CD4-positive, alpha-beta T cell treated with Interleukin-6 for 4 hours (primary cell): ENCODE measurements around the gene CHN2.

Experiments used
- DNase-seq: peaks from one replicate; pipeline ENCODE4 v3.0.0-alpha.2; 2020; ENCODE audit warnings: mixed read lengths

Gene CHN2

DNA sequence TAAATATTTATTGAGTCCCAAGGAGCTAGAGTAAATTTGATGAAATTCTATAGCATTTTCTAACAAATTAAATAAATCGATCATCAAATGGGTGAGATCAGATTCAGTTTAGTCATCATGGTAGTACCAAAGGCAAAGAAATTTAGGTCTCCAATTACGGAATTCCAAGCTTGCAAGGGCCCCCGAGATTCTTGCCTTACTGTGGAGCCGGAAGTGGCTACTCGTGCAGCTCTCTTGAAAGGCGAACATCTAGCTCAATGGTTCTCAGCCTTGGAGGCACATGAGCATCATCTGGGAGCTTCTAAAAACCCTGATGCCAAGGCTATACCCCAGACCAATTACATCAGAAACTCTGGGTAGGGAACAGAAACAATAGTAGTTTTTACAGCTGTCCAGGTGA lies 251.2 kb downstream of the CHN2 start:
- no peak for DNase-seq

DNA sequence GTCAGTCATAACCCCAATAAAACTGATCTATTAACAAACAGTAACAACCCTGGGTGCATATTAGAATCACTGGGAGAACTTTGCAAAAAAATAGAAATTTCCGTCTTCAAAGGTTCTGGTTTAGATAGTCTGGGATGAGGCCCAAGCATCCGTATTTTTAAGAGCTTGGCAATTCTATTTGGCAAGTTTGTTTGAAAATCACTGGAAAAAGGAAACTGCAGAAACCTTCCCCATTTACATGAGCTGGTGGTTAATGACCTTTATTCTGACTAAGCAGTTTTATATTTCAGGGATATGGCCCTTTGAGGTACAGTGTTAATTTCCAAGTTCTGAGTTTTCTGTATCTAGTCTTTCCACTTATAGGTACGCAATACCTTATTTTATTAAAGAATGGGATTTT lies 253.3 kb downstream of the CHN2 start:
- DNase-seq, result no peak

DNA sequence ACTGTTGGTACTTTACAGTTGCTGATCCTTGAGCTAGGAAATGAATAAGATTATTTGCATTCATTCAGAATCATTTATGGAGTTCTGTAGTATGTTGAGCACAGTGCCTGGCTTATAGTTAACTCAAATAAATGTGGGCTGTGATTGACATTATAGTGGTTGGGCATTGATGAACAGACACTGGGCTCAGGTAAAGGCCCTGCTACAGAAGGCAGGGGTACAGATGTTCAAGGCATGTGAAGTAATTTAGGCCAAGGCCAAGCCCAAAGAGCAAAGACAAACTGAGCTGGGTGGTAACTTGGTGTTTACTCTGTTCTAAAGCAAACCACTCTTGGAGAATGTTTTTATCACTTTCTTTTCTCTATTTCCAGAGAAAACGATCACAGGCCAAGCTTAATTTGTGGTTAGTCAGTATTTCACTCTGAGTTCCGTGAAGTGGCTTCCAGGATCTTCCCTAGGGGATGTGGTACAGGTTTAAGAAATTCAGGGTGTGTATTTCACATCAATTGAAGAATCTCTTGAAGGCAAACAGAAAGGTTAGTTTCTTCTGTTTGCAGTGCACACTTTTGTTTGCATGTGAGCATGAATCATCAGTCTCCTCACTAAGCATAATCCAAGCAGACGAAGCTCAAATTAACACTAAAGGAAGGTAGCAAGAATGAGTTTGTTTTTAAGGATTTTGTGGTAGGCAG lies 255.1 kb downstream of the CHN2 start:
- DNase-seq, result no peak

DNA sequence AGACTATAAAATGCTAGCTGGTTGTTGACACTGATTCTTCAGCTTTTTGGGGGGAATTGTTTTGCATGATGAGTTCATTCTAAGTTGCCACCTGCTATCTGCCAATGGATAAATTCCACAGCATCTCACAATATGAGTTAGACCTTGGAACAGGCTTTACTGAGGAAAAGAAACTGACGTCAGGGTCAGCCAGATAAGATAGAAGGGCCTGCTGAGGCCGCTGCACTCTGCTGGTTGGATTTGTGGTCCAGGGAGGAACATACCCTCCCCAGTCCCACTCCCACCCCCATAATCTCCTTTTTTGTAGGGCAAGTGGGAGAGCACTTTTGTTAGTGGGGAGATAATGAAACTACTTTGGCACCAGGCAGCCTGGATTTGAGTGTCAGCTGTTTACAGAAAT lies 258.4 kb downstream of the CHN2 start:
- no peak for DNase-seq

DNA sequence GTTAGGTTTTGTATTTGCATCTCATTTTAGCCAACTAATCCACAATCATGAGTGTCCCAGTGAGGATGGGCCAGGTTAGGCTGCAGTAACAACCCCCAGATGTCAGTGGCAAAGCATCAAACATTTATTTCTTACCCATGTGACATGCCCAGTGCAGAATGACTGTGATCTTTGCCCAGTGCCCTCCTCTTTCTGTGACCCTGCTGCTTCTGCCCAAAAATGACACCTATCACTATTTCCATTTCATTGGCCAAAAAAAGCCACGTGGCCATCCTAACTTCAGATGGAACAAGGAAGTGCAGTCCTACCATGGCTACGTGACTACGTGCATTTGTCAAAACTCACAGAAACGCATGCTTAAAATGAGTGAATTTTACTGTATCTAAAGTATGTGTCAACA lies 259.9 kb downstream of the CHN2 start:
- DNase-seq, result no peak

DNA sequence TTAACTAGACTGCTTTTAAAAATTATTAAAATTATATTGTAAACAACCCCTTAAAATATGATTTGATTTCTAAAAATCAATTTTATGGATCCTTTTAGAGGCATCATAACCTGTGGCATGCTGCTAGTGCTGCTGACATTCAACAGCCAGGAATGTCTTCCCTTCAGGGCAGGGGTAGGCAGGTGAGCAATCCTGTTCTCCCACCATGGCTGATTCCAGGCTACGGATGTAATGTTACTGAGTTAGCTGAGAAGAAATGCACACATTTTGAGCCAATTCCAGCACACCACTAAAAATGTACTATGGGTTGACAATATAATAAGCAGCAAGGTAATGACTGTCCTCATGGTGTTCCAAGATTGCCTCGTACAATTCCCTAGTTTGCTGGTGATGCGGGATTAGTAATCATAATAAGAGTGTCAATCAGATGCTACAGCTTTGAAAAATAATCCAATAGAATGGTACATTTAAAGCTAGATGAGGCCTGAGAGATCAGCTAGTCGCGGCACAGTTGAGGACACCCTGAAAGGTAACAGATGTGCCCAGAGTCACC lies 260.4 kb downstream of the CHN2 start:
- DNase-seq, result no peak

DNA sequence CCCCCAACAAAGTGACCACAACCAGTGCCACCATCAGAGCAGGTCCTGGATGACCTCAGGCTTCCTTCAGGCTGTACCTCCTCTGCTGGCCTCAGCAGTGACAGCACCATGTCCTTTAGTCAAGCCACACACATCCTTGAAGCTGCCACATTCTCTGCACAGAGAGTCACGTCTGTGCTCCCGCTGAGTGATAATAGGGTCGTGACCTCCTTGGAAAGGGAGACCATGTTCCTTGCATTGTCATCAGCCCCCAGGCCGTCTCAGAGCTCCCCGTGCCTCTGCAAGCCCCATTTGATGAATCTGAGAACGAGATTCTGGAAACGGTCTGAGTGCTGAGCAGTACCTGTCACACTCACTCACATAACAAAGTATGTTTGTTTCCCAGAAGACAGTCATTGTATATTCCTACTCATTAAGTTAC lies 262.6 kb downstream of the CHN2 start:
- DNase-seq, result no peak

DNA sequence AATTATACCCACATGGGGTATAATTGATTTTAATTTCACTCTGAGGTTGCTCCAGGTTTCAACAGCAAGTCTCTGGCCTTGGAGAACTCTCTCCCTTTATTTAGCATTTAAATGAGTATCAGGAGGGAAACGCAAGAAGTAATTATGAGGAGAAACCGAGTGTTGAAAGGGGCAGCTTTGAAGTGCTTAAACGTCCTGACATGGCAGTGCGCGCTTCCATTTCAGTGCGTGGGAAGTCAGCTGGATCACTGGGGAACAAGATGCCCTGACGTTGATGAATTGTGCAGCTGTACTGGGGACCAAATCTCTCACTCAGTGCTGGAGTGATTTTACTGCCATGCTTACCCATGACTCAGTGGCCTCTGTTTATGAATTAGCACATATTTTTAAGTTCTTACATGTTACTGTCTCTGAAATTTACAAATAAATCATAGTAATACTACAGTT lies 263.0 kb downstream of the CHN2 start:
- DNase-seq, result no peak

DNA sequence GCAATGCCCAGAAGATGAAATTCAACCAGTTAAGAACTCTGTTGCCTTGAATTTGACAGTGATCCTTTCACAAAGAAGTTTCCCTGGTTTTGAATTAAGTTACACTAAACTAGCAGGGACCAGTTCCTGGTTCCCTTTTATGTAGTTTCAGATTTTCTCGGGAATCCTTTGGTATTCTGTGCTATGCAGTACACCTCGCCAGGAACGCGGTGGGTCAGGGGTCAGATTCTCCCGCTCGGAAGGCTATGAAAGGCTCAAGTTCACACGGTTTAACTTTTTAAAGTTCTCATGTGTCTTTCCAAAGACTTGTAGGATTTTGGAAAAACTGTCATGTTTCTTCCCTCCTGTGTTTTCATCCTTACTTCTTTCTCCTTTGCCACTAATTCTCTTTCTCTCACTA lies 264.4 kb downstream of the CHN2 start:
- DNase-seq, result no peak

DNA sequence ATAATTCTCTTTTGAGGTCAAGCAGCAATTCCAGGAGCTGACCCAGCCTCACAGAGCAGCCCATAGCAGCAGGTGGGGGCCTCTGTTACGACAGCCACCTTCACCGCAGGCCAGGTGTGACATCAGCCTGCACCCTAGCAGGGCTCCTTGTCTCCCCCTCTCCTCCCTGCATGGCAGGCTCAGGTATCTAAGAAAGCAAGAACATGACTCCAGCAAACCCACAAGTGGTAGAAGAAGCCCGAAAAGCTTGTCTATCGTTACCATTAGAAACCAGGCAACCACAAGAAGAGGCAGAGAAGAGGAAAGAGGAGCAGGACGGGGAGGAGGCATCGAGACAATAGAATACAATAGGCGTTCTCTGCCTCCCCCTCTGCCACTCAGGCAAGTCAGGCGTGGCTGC lies 265.0 kb downstream of the CHN2 start:
- DNase-seq, result no peak

DNA sequence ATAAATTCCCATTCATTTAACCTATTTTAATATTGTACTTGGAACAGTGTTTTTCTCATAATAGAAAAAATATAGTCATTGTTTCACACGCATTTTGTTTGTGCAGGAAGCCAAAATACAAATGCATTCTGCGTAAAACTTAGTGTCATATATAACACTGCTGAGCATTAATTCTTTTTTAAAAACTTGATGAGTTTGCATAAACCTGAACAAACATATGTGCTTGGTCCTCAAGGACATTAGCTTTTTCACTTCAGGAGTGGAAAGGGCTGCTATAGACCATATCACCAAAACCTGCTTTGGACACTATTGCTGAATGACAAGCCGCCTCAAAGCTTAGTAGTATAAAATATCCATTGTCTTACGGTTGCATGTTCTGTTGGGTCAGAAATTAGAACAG lies 267.4 kb downstream of the CHN2 start:
- no peak for DNase-seq

DNA sequence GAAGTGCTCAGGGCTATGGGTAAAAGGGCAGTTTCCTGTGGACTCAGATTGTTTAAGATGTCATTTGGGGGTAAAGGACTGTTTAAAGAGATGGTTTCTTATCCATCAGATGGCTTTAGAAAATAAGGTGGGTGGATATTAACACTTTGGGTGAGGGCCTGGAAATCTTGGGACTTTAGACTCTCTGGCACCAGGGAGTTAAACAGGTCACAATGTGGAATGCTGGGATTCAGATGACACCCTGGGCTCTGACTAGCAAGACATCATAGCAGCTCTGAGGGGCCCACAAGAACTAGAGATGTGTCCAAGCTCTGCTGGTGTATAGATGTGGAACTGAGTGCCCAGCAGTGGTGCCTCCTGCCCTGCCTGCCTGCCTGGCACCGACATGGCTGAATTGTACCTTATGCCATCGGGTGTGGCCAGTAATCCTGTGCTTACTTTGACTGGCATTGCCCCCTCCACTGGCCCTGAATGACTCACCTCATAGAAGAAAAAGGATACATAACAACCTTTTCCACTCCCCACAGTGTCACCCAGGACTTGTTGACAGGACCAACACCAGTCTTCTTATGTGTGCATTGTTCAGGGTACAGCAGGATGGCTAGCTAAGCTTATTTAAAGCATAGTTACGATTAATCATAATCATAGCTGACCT lies 269.1 kb downstream of the CHN2 start:
- no peak for DNase-seq

DNA sequence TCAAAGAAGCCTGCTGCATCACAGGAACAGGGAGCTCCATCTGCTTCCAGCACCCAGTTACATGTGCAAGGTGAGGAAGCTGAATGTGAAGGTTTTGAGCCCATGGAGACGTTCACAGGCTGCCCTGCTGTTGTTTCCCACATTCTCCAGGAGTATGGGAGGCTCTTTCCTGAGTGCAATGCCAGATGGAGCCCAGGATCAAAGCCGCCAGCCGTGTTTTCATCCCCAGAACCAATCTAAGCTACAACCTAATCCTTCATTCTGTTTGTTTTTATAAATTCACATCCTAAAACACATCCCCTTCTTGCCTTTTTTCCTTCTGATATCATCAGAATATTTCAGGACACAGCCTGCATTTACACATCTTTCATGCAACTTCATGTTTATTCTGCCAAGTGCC lies 270.2 kb downstream of the CHN2 start:
- no peak for DNase-seq

DNA sequence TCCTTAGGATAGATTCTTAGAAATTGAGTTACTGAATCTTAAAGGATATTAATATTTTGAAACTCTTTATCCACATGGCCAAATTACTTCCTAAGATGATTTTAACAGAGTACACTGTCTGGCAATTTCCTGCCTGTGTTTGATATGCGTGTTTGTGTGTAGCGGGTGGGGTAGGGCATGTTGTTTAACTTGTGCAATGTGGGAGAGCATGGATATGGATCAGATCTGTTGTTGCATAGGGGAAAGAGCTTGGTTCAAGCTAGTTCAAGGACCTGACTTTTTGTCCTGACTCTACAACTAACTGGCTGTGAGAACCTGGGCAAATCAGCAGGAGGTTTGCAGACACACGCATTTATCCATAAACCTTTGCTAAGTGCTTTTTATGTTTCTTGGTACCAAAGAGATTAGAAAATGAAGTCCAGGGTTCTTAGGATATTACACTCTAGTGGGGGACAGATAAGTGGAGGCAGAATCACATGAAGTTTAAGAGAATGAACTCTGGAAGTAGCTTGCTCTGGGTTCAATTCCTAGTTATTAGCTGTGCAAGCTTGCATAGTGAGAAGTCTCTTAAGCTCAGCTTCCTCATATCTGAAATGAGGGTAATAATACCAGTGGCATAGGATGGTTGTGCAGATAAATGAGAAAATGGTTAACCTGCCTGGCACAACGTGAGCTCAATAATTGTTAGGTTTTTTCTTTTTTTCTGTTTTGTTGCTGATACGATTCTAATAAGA lies 272.8 kb downstream of the CHN2 start:
- no peak for DNase-seq

DNA sequence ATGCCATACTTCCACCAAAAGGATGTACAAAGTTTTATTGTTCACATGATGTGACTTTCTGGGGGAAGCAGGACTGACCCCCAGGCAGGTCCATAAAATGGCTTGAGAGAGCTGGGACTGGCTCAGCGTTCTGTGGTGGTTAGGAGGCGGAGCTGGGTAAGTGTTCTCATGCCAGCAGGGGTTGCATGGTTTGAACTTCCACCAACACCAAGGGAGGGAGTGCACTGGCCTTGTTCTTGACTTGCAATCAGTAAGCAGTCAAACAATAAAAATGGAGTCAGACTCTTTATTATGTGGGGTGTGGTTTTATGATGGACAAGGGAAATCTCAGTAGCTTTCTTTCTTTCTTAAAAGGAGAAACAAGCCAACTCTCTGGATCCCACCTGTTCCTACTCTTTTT lies 273.6 kb downstream of the CHN2 start:
- DNase-seq, result no peak

DNA sequence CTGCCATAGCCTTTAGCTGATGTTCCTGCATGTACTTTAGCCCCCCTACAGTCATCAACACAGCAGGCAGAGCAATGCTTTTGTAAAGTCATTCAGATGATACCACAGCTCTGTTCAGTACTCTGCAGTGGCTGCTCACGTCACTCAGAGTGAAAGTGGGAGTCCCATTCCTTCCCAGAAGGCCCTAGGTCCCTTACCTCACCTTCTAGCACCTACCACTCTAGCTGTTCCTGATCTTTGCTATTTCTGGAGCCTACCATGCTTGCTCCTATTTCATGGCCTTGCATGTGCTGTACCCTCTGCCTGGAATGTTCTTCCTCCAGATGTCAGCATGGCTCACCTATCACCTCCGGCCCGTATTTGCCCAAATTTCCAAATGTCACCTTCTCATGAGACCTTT lies 274.7 kb downstream of the CHN2 start:
- no peak for DNase-seq

DNA sequence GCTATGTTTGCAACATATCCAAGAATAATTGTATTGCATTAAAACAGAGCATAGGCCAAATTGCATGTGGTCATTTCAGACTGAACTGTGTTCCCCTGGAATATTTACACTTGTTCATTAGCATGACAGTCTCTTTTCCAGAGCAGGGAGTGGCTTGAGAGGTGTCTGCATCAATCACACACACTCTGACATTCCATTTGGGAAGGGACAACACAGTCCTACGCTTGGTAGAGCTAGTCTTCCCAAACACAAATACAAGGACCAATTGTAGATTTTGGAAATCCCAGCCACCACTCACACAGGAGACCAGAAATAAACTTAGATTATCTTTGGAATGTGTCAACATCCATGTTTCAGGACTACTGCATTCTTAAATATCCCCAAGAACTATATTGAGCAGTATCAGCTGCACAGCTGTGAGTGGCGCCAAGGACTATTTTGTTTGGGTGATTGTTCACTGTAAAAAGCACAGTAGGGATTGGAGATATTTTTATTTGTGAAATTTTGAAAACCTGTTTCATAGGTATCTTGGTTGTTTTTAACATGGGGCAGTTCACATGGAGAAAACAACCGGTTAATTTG lies 275.5 kb downstream of the CHN2 start:
- DNase-seq, result no peak

DNA sequence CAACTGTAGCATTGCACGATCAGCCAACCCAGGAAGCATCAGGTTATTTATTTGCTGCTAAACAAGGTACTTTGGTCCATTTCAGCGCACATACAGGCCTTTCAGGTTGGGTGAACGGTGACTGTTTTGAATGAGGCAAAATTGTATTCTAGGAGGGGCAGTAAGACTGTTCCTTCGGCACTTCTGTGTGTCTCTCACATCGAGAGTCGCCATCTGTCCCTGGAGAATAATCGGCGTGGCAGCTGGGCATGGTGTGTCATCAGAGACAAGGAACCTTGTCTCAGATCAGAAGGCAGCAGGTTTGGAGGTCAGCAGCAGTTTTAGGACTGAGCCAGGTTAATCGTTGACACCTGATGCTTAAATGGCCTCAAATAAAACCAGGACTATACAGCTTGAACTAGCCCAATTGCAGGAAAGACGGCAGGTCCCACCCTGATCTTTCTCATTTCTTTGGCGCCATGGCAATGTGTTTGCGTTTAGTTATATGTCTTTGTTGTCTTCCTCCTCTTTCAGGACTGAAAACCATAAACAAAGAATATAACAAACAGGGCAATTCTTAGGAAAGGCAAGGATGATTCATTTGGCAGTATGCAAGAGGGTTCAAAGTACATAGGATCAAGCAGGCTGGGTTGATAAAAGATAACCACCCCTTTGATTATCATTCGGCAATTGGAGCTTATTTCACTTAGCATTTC lies 277.0 kb downstream of the CHN2 start:
- DNase-seq, result no peak

DNA sequence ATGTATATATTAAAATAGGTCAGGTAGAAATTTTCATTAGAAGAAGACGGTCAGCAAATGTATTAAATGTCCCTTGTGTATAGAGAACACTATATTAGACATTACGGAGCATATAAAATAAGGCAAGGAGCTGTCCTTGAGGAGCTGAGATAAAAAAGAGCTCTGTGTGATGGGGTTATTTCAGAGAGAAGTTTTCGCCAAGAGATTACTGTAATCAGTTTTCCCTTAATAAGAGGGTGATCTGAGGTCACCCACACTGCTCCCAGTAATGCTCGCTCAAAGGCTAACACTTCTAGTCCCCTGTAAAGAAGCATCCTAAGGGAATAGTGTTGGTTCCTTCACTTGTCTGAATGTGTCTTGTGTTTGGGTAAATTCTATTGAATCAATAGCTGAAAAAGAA lies 282.3 kb downstream of the CHN2 start:
- no peak for DNase-seq

DNA sequence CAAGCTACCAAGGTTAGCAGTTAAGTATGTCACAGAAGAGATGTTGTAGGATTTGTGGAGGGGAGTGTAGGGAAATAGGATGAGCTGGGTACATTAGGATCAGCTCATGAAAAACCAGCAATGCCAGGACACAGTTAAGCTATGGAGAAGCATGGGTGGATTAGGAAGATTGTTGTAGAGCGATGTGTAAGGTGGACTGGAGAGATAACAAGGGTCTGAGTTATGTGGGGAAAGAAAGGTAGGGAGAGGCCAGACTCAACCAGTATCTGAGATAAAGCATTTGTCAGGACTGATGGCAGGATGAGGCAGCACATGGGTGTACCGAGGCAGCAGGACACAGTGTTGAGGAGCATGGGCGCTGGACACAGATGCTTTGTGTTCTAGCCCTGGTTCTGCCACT lies 283.7 kb downstream of the CHN2 start:
- DNase-seq, result no peak

DNA sequence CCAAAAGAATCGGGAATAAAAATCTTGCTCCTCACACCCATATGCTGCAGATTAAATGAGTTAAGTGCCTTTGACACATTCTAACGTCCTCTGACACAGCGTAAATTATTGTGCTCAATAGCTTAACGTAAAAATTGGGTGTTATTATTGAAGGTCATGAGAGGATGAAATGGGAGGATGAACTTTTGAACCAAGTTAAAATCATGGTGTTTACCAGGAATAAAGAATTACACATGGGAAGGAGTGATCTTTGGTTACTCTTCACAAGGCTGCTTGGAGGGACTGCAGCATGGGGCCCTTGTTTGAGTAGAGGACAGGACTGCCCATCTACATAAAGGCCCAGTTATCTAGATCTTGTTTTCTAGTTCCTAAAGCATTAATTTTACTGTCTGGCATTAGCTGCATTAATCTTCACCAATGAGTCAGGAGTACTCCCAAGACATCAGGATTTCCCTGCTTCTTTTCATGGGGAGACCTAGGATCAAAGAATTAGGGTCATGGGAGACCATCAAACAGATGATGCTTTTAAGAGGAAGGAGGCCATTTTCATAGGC lies 284.2 kb downstream of the CHN2 start:
- DNase-seq, result no peak
